HG03060 (cell line): ENCODE results near the gene GIMAP7.

Experiments
- ATAC-seq: cut with Tn5 transposase; IDR thresholded peaks from one replicate; pipeline ENCODE4 v1.9.1; 2021; ENCODE audit warnings: low read depth, moderate number of reproducible peaks; ENCODE audit not compliant: unreplicated experiment

The GIMAP7 gene

GRCh38 chr7:150568714-150569113, 54.0 kb downstream of the GIMAP7 start:
- ATAC-seq: no peak

- no peak for ATAC-seq
Measured at GRCh38 chr7:150569245-150569955, 54.7 kb downstream of the GIMAP7 start.
